H1 (cell line): ENCODE measurements around the gene EPHA10.

Source experiments
- ATF3 ChIP-seq: IDR thresholded peaks from 2 replicates; pipeline ENCODE4 v1.6.1; 2011; ENCODE audit warnings: low read depth, mild to moderate bottlenecking, low read length; ENCODE audit not compliant: insufficient read depth
- CTCF ChIP-seq, 3 experiments: IDR thresholded peaks; 1 replicate in 2 of 3; 2 replicates in 1 of 3; pipeline versions ENCODE4 v1.5.1 to v1.6.1; 2011; ENCODE audit warnings: low read length in 3 of 3, mild to moderate bottlenecking in 3 of 3, inconsistent platforms in 2 of 3, low read depth in 1 of 3, moderate library complexity in 1 of 3; ENCODE audit not compliant: insufficient read depth in 1 of 3; ENCODE audit errors: control extremely low read depth in 1 of 3
- EP300 ChIP-seq, 2 experiments: IDR thresholded peaks; 1 replicate in 1 of 2; 2 replicates in 1 of 2; pipeline ENCODE4 v1.6.1; 2011 to 2012; ENCODE audit warnings: low read depth in 2 of 2, low read length in 2 of 2, mild to moderate bottlenecking in 2 of 2, borderline replicate concordance in 1 of 2, inconsistent platforms in 1 of 2, moderate library complexity in 1 of 2
- POLR2AphosphoS5 ChIP-seq: IDR thresholded peaks from 2 replicates; pipeline ENCODE4 v1.6.1; 2011; ENCODE audit warnings: low read depth, low read length
- SIN3A ChIP-seq, 2 experiments: IDR thresholded peaks in 1 of 2; conservative IDR thresholded peaks in 1 of 2; 2 replicates each; pipeline ENCODE4 v1.6.1; 2011 to 2012; ENCODE audit warnings: low read length in 2 of 2, improper control_type of control experiment in 1 of 2, low read depth in 1 of 2, mild to moderate bottlenecking in 1 of 2
- SP1 ChIP-seq: IDR thresholded peaks from 2 replicates; pipeline ENCODE4 v1.6.1; 2011; ENCODE audit warnings: low read depth, low read length
- TAF1 ChIP-seq: IDR thresholded peaks from 2 replicates; pipeline ENCODE4 v1.6.1; 2011; ENCODE audit warnings: mild to moderate bottlenecking, low read depth, low read length
- TCF12 ChIP-seq: IDR thresholded peaks from 2 replicates; pipeline ENCODE4 v1.6.1; 2011; ENCODE audit warnings: low read depth, mild to moderate bottlenecking, low read length
- YY1 ChIP-seq: IDR thresholded peaks from 2 replicates; pipeline ENCODE4 v1.6.1; 2011; ENCODE audit warnings: low read depth, mild to moderate bottlenecking, low read length

DNA sequence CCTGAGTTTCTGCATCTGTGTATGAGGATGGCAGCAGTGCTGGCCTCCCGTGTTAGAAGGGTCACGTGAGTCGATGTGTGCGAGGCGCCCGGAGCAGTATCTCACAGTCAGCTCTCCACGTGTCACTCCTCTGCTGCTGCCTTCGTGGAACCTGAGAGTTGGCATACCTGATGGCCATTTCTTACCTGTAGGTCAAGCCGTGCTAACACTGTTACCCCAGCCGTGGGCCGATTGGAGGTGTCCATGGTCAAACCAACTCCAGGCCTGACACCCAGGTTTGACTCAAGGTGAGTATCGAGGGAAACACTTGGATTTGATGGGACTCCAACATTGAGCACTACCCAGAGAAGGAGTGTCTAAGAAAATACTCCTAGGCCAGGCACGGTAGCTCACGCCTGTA lies 61.9 kb downstream of the EPHA10 start:
- no peak for TF ChIP-seq YY1
- TF ChIP-seq TCF12 = no peak
- no peak for TF ChIP-seq POLR2AphosphoS5
- TF ChIP-seq CTCF (IDR thresholded peaks at IDR 0.05; ENCODE audit: control extremely low read depth in 1 of 3, insufficient read depth in 1 of 3, low read depth in 1 of 3, low read length in 3 of 3) = no peak
- no peak for TF ChIP-seq TAF1
- no peak for TF ChIP-seq ATF3
- no peak for TF ChIP-seq SIN3A (conservative IDR thresholded peaks at IDR 0.05 in 1 of 2, IDR thresholded peaks at IDR 0.05 in 1 of 2; ENCODE audit: low read depth in 1 of 2, low read length in 2 of 2)
- no peak for TF ChIP-seq SP1
- TF ChIP-seq EP300 (IDR thresholded peaks at IDR 0.05; ENCODE audit: borderline replicate concordance in 1 of 2, low read depth in 2 of 2, low read length in 2 of 2) = no peak
